ENCODE results near the gene ZSWIM6.
A peak's percentile ranks its signal among the peaks of the same experiment; 100 is the strongest.

ZSWIM6 gene

DNA sequence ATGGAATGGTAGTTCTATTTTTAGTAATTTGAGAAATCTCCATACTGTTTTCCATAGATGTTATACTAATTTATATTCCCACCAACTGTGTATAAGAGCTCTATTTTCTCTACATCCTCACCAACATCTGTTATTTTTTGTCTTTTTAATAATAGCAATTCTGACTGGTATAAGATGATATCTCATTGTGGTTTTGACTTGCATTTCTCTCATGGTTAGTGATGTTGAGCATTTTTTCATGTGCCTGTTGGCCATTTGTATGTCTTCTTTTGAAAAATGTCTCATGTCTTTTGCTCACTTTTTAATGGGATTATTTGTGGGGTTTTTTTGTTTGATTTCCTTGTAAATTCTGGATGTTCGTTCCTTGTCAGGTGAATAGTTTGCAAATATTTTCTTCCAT lies 154.4 kb downstream of the ZSWIM6 start:
- no peak for ATAC-seq
- no peak for DNase-seq

- ATAC-seq (no peak), DNase-seq (no peak)
Measured at GRCh38 chr5:61489574-61489973, 157.5 kb downstream of the ZSWIM6 start.

DNA sequence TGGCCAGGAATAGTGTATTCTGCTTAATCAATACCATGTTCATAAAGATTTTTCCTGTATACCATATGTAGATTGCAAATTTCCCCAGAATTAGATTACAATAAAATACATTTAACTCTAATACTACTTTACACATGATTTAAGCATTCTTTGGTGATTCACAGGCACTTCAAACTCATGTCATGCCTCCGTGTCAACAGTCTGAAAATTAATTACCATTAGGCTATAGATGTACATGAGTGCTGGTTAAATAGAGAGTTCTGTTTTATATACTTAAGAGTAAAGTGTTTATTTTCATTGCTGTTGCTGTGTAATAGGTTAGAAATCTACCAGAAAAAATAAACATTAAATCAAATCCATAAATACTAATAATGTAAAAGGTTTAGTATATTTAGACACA lies 159.8 kb downstream of the ZSWIM6 start:
- DNase-seq (no peak), ATAC-seq (no peak)

GRCh38 chr5:61493973-61494372 lies 161.9 kb downstream of the ZSWIM6 start:
- DNase-seq (no peak), ATAC-seq (no peak)

GRCh38 chr5:61496446-61496845 lies 164.4 kb downstream of the ZSWIM6 start:
- no peak for DNase-seq

DNA sequence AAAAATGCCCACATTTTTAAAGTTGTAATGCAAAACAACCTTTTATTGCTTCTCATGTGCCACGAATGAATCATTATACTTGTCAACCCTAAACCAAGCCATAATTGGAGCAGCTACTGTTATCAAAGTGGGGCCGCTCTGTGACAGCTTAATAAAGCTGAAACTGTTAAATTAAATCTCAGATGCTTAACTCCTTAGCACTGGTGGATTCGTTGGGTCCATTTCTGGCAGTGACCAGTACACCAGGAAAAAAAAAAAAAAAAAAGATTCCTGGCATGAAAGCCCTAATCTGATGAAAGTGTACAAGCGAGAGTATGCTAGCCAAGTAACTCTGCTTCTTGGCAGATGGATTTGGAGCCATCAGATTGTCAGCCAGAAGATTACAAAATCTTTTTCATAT lies 164.8 kb downstream of the ZSWIM6 start:
- no peak for ATAC-seq
- DNase-seq, result no peak

More at GRCh38 chr5:61496446-61496845, 164.4 kb downstream of the ZSWIM6 start:
- no peak for ATAC-seq

DNA sequence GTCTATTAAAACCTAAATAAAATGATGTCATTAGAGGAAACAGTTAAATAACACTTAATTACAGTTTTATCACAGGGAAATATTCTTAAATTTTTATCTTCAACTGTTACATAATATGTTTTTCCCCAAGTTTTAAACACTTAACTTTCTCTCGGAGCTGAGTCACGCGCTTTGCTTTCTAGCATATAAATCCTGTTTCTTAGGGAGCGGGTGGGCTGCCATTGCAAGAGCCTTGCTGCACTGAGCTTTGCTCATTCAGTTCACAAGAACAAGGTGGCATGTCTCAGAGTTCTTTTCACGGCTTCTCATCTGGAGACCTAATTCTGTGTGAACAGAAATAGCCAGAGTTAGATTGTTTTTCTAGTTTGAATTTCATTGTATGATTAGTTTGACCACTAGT lies 166.1 kb downstream of the ZSWIM6 start:
- ATAC-seq (no peak), DNase-seq (no peak)

GRCh38 chr5:61501971-61502370 lies 169.9 kb downstream of the ZSWIM6 start:
- DNase-seq (no peak), ATAC-seq (no peak)

GRCh38 chr5:61504143-61504770 lies 172.2 kb downstream of the ZSWIM6 start:
- ATAC-seq, result no peak
- no peak for DNase-seq

DNA sequence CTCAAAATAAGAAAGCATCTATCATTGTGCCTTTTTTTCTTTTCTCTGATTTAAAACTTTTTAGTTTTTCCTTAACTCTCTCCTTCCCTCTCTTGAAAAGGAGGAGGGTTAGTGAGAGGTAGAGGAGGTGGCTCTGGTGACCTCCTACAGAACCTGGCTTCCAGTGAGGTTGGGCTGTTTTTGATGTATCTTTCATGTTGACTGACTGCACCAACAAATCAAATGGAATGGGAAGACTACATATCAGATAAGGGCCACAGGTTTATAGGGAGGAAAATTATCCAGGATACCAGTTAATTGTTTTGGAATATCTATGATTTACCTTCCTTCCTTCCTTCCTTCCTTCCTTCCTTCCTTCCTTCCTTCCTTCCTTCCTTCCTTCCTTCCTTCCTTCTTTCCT lies 173.2 kb downstream of the ZSWIM6 start:
- DNase-seq, result no peak
- no peak for ATAC-seq

DNA sequence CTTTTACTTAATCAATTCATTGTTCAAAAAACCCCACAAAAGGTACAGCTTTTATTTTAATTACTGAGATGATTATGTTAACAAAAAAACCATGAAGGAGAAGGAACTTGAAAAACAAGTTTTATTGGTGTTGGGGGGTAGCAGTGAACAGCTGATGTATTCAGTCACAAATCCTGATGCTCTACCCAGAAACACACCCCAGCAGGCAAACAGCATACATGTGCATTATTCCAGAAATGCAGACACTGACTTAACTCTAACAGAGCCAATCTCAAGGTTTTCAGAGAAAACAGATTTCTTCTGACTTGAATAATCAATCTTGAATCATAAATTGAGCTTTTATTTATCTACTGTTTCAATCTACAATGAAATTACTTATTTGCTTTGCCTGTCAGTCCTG lies 175.2 kb downstream of the ZSWIM6 start:
- no peak for DNase-seq
- no peak for ATAC-seq

DNA sequence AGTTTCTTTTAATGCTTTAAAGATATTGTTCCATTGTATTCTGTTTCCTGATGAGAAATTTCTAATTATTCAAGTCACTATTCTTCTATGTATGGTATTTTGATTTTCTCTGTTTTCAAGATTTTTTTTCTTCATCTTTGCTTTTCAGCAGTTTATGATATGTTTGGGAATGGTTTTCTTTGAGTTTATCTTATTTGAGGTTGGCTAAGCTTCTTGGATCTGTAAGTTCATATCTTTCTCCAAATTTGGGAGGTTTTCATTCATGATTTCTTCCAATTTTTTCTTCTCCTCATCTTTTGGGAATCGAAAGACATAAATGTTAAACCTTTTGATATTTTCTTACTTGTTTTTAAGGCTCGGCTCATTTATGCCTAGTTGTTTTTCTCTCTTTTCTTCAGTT lies 184.9 kb downstream of the ZSWIM6 start:
- no peak for DNase-seq
- ATAC-seq, result no peak

- no peak for DNase-seq
- ATAC-seq, result no peak
Measured at GRCh38 chr5:61519728-61520277, 187.7 kb downstream of the ZSWIM6 start.

- ATAC-seq (no peak), DNase-seq (no peak)
Measured at GRCh38 chr5:61523073-61523472, 191.0 kb downstream of the ZSWIM6 start.

DNA sequence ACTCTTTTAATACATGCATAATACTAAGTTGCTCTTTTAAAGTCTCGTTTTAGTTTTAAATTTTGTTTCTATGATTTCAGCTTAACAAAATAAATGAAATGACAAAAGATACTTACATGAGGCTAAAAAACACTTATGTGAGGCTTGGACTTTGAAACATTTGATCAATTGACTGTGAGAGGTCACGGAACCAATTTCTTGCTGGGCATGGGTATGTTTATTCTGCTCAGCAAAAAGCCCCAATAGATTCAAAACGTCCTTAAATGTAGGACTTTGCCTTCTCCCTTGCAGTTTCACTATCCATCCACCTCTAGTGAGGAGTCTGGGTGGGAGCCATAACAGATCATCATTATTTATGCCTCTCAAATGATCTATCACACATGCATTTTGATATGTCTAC lies 191.9 kb downstream of the ZSWIM6 start:
- DNase-seq (no peak), ATAC-seq (no peak)

DNA sequence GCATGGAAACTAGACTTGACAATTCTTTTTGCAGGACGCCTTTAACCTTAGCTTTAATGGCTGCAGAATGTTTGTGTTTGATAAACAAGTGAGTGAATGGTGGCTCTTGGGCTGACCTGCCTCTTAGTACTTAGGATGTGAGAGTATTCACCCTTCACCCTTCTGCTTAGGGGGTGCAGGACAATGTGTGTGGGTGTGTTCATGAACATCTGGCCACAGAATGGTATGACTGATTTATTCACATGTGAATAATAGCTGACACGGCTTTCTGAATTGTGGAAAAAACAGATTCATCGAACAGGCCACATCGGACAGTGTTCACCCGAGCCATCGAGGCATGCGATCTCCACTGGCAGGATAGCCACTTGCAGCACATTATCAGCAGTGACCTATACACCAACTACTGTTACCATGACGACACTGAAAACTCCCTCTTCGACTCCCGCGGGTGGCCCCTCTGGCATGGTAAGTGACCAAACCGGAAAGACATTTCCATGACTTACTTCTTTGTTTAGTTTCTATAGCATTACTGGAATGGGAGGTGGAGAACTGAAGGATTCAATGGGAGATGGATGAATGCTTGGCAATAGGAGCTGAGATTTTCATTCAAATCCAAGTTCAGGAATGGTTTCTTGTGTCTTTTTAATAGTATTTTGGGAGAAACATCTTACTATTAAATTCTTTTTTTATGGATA lies 193.6 kb downstream of the ZSWIM6 start:
- DNase-seq, result no peak
- ATAC-seq, result peak; percentile 23

GRCh38 chr5:61526207-61526519 lies 194.1 kb downstream of the ZSWIM6 start:
- no peak for DNase-seq
- ATAC-seq, result no peak

DNA sequence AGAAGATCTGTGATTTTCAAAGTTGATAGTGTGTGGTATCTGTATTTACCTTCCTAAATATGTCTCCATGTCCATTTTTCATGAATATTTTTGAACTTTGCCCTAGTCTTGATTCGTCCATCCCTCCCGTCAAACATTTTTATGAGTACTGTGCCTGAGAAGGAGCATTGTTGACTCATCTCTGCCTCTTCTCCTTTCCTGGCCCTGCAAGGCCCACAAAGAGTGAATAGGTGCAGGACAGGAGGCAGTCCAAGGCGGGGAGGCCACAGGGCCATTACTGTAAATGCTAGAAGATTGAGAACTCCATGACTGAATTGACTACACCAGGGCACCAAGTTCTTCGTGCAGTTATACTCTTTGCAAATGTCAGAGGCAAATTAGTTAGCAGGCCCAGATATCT lies 200.9 kb downstream of the ZSWIM6 start:
- DNase-seq (no peak), ATAC-seq (no peak)

DNA sequence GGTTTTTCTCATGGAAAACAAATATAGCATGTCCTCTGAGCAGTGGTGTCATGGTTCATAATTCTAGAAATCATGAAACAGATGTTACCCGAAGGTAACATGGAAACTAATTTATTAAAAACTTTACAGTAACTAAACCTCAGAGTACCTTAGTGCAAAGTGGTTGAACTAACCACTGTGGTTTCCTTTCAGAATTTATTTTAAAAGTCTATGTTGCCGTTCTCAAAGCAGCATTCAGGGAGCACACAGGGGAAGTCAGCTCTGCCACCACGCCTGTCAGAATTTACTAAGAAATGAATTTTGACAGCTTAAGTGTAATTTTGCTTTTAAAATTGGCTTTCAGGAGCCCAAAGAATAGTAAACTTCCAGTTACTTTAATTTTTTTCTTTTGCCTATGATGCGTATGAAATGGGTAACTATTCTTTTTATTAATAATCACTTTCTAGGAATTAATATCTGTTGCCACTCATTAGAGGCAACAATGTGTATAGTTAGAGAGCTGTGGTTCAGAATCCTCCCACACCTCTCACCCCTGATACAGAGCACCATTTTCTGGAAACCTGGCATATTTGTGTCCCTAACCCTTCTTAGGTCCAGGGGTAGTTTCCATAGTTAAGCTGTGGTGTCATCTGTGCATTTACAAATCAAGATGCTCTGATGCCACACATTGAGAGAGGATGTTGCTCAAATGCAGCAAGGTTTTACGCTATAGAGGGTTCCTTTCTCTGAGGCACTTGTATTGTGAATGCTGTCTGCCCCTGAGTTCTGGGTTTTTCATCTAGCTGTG lies 202.6 kb downstream of the ZSWIM6 start:
- DNase-seq (no peak), ATAC-seq (peak; percentile 71)

GRCh38 chr5:61535828-61536227 lies 203.8 kb downstream of the ZSWIM6 start:
- no peak for ATAC-seq
- no peak for DNase-seq

DNA sequence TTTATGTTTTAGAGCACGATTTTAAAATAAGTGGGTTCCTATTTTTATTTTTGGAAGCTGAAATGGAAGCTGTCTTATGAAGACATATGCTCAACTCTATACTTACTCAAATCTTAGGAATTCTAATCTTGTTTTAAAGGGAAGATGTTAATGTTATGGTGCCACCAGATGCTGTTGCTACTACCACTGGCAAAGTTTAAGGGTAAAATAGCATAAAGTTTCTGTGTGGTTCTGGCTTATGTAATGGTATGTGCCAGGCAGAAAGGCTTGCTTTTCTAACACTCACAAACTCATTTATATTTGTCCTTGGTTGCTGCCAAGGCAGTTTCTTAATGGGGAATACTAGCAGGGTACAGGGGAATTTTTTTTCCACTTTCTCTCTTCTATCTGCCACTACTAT lies 204.9 kb downstream of the ZSWIM6 start:
- no peak for ATAC-seq
- no peak for DNase-seq

GRCh38 chr5:61538722-61539501 lies 206.9 kb downstream of the ZSWIM6 start:
- DNase-seq (no peak), ATAC-seq (no peak)

DNA sequence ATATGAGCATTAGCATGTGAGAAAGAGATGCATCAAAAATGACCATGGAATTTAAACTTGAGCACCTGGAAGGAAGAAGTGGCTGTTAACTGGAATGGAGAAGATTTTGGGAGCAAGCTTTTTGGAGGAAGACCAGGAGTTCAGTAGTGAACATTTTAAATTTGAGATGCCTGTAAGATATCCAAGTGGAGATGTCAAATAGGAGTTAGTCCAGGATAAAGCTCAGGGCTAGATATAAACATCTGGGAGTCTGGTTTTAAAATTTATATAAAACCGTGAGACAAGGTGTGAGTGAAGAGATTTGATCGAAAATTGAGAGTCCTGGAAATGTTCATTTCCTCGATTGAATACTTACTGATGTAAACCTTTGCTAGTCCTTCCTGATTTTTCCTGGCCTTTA lies 217.5 kb downstream of the ZSWIM6 start:
- ATAC-seq, result no peak
- DNase-seq, result no peak

Data from stimulated activated naive CD8-positive, alpha-beta T cell treated with anti-CD3 and anti-CD28 coated beads, Interleukin-15, Interleukin-2, amounts not matched to agents 100 U/mL and 50 U/mL, for 24 hours (primary cell).